MM.1S (cell line): ENCODE measurements around the gene APOL3.

Experiments used
- CTCF ChIP-seq: fragments of 300-600 bp; sonication (generic); IDR thresholded peaks from 2 replicates; pipeline ENCODE4 v1.5.1; 2016; ENCODE audit warnings: antibody characterized with exemption, low read length, mixed read lengths
- EZH2 ChIP-seq: fragments of 300-600 bp; sonication (generic); optimal IDR thresholded peaks from 2 replicates; pipeline ENCODE3; 2017; ENCODE audit warnings: low read depth, mild to moderate bottlenecking, antibody characterized with exemption, low read length, mixed read lengths
- EZH2phosphoT487 ChIP-seq: fragments of 300-600 bp; sonication (generic); IDR thresholded peaks from 2 replicates; pipeline ENCODE4 v1.6.1; 2018; ENCODE audit warnings: antibody characterized with exemption, low read length

GRCh38 chr22:36210224-36210623 is 49.7 kb upstream of the APOL3 start:
- TF ChIP-seq EZH2phosphoT487: no peak
- no peak for TF ChIP-seq CTCF
- TF ChIP-seq EZH2: no peak
